IMR-90 (cell line): ENCODE data around the gene GRM8. TPM values are rescaled to one million over a fixed set of nuclear protein-coding genes. Genes with fewer than 3 reads are reported as not detected.

ENCODE experiments used
- ATAC-seq: fragments of 200-7000 bp; cut with Tn5 transposase; 2 replicates; pipeline ENCODE4 v1.9.1; 2020; ENCODE audit warnings: low read depth, mild to moderate bottlenecking, moderate library complexity
- BruUV-seq: library from RNA; stranded (reverse); fragments of 400-500 nt; replicated peaks from 2 replicates; lab custom pipeline; 2021; lab: Mats Ljungman, UMichigan
- CTCF ChIA-PET: fragments of 300-600 bp; formaldehyde crosslinking; extraction: SDS; loops from one replicate; lab custom pipeline; 2021; ENCODE audit warnings: antibody characterized with exemption; lab: Yijun Ruan, JAX
- POLR2A ChIA-PET: fragments of 300-600 bp; sonication (Branson Sonifier 250); formaldehyde crosslinking; loops from one replicate; lab custom pipeline; 2022; ENCODE audit warnings: antibody characterized with exemption; ENCODE audit not compliant: unreplicated experiment; lab: Charles Lee
- DNase-seq: peaks from one replicate; pipeline ENCODE4 v3.0.0; 2013
- H2AFZ ChIP-seq: replicated peaks from 2 replicates; pipeline ENCODE3; 2013; ENCODE audit warnings: low read length, mild to moderate bottlenecking; ENCODE audit not compliant: poor library complexity
- H2AK5ac ChIP-seq: 2 replicates; pipeline ENCODE4 v1.6.1; 2013; ENCODE audit warnings: low read depth, low read length, inconsistent platforms
- H2AK9ac ChIP-seq: replicated peaks from 2 replicates; pipeline ENCODE3; 2013; ENCODE audit warnings: mild to moderate bottlenecking, low read depth, low read length, moderate library complexity; ENCODE audit not compliant: poor library complexity
- H2BK120ac ChIP-seq: 2 replicates; pipeline ENCODE4 v1.6.1; 2013; ENCODE audit warnings: low read depth, low read length, inconsistent platforms
- H2BK15ac ChIP-seq: 3 replicates; pipeline ENCODE4 v1.6.1; 2013; ENCODE audit warnings: low read depth, low read length, inconsistent platforms
- H2BK20ac ChIP-seq: 2 replicates; pipeline ENCODE4 v1.6.1; 2013; ENCODE audit warnings: low read depth, mild to moderate bottlenecking, inconsistent platforms, low read length, moderate library complexity
- H2BK5ac ChIP-seq: 2 replicates; pipeline ENCODE4 v1.6.1; 2013; ENCODE audit warnings: mild to moderate bottlenecking, low read depth, low read length, inconsistent platforms; ENCODE audit not compliant: poor library complexity, severe bottlenecking
- H3K14ac ChIP-seq: replicated peaks from 2 replicates; pipeline ENCODE4 v1.6.1; 2013; ENCODE audit warnings: low read depth, low read length, inconsistent platforms
- H3K18ac ChIP-seq: 2 replicates; pipeline ENCODE4 v1.6.1; 2013; ENCODE audit warnings: low read depth, low read length, control low read depth
- H3K23ac ChIP-seq: 2 replicates; pipeline ENCODE4 v1.6.1; 2013; ENCODE audit warnings: low read depth, low read length, inconsistent platforms
- H3K27ac ChIP-seq: 2 replicates; pipeline ENCODE4 v1.5.1; 2013; ENCODE audit warnings: mild to moderate bottlenecking, control low read depth, low read length; ENCODE audit not compliant: insufficient read depth
- H3K27me3 ChIP-seq: 2 replicates; pipeline ENCODE4 v1.6.1; 2013; ENCODE audit warnings: low read length; ENCODE audit not compliant: control insufficient read depth, insufficient read depth
- H3K36me3 ChIP-seq: 2 replicates; pipeline ENCODE4 v1.6.1; 2013; ENCODE audit warnings: low read length, mixed read lengths; ENCODE audit not compliant: control insufficient read depth, insufficient read depth
- H3K4ac ChIP-seq: 2 replicates; pipeline ENCODE4 v1.6.1; 2013; ENCODE audit warnings: low read depth, low read length, inconsistent platforms
- H3K4me1 ChIP-seq: 2 replicates; pipeline ENCODE4 v1.6.1; 2013; ENCODE audit warnings: low read length, mixed read lengths; ENCODE audit not compliant: control insufficient read depth, insufficient read depth
- H3K4me2 ChIP-seq: 2 replicates; pipeline ENCODE4 v1.6.1; 2013; ENCODE audit warnings: low read depth, mild to moderate bottlenecking, control low read depth, low read length, moderate library complexity
- H3K4me3 ChIP-seq: 2 replicates; pipeline ENCODE4 v1.5.1; 2013; ENCODE audit warnings: low read depth, mild to moderate bottlenecking, control low read depth, low read length, moderate library complexity; ENCODE audit not compliant: insufficient read depth
- H3K56ac ChIP-seq: 2 replicates; pipeline ENCODE4 v1.6.1; 2013; ENCODE audit warnings: low read length, inconsistent platforms; ENCODE audit not compliant: insufficient read depth; ENCODE audit errors: extremely low read depth
- H3K79me1 ChIP-seq, 2 experiments: 2 replicates each; pipeline ENCODE4 v1.6.1; 2013; ENCODE audit warnings: low read length in 2 of 2, inconsistent platforms in 1 of 2, low read depth in 1 of 2
- H3K9ac ChIP-seq: 2 replicates; pipeline ENCODE4 v1.6.1; 2013; ENCODE audit warnings: low read depth, low read length, control low read depth
- H3K9me1 ChIP-seq: 2 replicates; pipeline ENCODE4 v1.6.1; 2013; ENCODE audit warnings: low read length, inconsistent platforms; ENCODE audit not compliant: insufficient read depth
- H3K9me3 ChIP-seq: 2 replicates; pipeline ENCODE4 v1.6.1; 2013; ENCODE audit warnings: low read length; ENCODE audit not compliant: control insufficient read depth, insufficient read depth
- H4K20me1 ChIP-seq: 2 replicates; pipeline ENCODE4 v1.6.1; 2013; ENCODE audit warnings: low read length, inconsistent platforms; ENCODE audit not compliant: insufficient read depth
- H4K5ac ChIP-seq: 2 replicates; pipeline ENCODE4 v1.6.1; 2013; ENCODE audit warnings: mild to moderate bottlenecking, low read depth, low read length, control low read depth
- H4K8ac ChIP-seq, 2 experiments: 2 replicates each; pipeline ENCODE4 v1.6.1; 2013; ENCODE audit warnings: low read depth in 2 of 2, low read length in 2 of 2, control low read depth in 1 of 2, inconsistent platforms in 1 of 2
- H4K91ac ChIP-seq: 2 replicates; pipeline ENCODE4 v1.6.1; 2013; ENCODE audit warnings: low read depth, low read length, inconsistent platforms; ENCODE audit not compliant: insufficient read depth
- CHD1 ChIP-seq: IDR thresholded peaks from 2 replicates; pipeline ENCODE4 v1.6.1; 2012; ENCODE audit warnings: low read depth, low read length, improper control_type of control experiment
- FOS ChIP-seq: fragments of 150-350 bp; IDR thresholded peaks from 2 replicates; pipeline ENCODE4 v1.6.1; 2016; ENCODE audit warnings: low read depth, low read length
- MAFK ChIP-seq: IDR thresholded peaks from 2 replicates; pipeline ENCODE4 v1.6.1; 2012; ENCODE audit warnings: low read depth, low read length, improper control_type of control experiment
- MAZ ChIP-seq: IDR thresholded peaks from 2 replicates; pipeline ENCODE4 v1.6.1; 2012; ENCODE audit warnings: low read depth, mild to moderate bottlenecking, low read length, improper control_type of control experiment, moderate library complexity, borderline replicate concordance
- RAD21 ChIP-seq: IDR thresholded peaks from 2 replicates; pipeline ENCODE4 v1.6.1; 2012; ENCODE audit warnings: low read length, improper control_type of control experiment
- dilution Hi-C: fragments of 300-500 bp; cut with HindIII; formaldehyde crosslinking; loops from one replicate; pipeline ENCODE4 v1.14.3; 2018; ENCODE audit warnings: low sequenced_read_pairs; ENCODE audit not compliant: unreplicated experiment
- in situ Hi-C: fragments of 300-500 bp; cut with MboI; formaldehyde crosslinking; loops from 3 replicates; pipeline ENCODE4 v1.14.3; 2019; ENCODE audit warnings: low sequenced_read_pairs, inconsistent platforms, mixed read lengths
- intact Hi-C: fragments of 100-400 bp; cut with micrococcal nuclease; formaldehyde crosslinking; loops from 2 replicates; pipeline ENCODE4 v1.10.0; 2022
- polyA plus RNA-seq, 3 experiments: library from polyadenylated mRNA; depleted of rRNA; stranded (reverse); fragments of >200 nt; gene quantifications; 2 replicates each; pipeline ENCODE4 v1.2.3, GENCODE V29; 2012; ENCODE audit warnings: low replicate concordance in 1 of 3
- total RNA-seq: library from RNA; depleted of rRNA; stranded (reverse); fragments of >200 nt; gene quantifications from 2 replicates; pipeline ENCODE4 v1.2.3, GENCODE V29; 2012
- TF ChIP-seq, protein P1 (sequence below): conservative IDR thresholded peaks from 2 replicates; pipeline ENCODE4 v1.5.1; 2012; ENCODE audit warnings: mild to moderate bottlenecking, low read depth, low read length, improper control_type of control experiment

Gene GRM8
- total and polyA plus RNA-seq, 2 of the 4 experiments (the other 2 are of a cell fraction): not detected

DNA sequence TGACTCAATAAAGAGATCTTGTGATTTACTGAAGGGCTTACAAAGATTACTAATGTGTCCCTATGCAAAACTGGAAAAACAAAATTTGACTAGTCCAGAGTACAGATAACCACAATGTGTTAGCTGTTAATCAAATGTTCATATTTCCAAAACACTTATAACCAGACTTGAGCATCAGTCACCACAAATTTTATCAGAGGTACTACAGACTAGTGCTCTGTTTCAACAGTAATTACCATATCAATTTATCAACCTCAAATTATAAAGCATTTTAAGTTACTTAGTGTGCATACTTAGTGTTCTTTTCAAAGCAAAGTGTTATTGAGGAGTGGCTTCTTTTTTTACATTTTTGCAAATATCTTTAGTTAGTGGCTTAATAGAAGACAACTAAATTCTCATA lies 765.9 kb downstream of the GRM8 start:
- DNase-seq: no peak
- Histone ChIP-seq H2AK9ac (no peak overlapping the region), H2BK20ac (no peak overlapping the region), H3K4me3 (no peak overlapping the region), H3K18ac (no peak overlapping the region), H3K56ac (no peak overlapping the region), H3K9ac (no peak overlapping the region), H3K14ac (no peak overlapping the region), H4K20me1 (no peaks in the 10 kb centered on the region), H3K9me1 (no peaks in the 10 kb centered on the region), H3K36me3 (no peaks in the 10 kb centered on the region), H3K27ac (no peak overlapping the region), H3K27me3 (no peaks in the 10 kb centered on the region), H3K4ac (no peak overlapping the region), H2BK120ac (no peak overlapping the region), H4K8ac (no peak overlapping the region), H3K23ac (no peak overlapping the region), H2BK5ac (no peak overlapping the region), H3K4me1 (no peaks in the 10 kb centered on the region), H3K79me1 (no peaks in the 10 kb centered on the region), H3K9me3 (peaks cover 7% of the 10 kb centered on the region), H2AFZ (no peak overlapping the region), H2AK5ac (no peak overlapping the region), H3K4me2 (no peak overlapping the region), H2BK15ac (no peak overlapping the region), H4K5ac (no peak overlapping the region), H4K91ac (no peak overlapping the region)
- ChIA-PET POLR2A (no interaction called here), CTCF (no interaction called here)
- TF ChIP-seq CHD1 (no peak), FOS (no peak), MAFK (no peak), RAD21 (no peak), MAZ (no peak)
- TF ChIP-seq, protein P1, sequence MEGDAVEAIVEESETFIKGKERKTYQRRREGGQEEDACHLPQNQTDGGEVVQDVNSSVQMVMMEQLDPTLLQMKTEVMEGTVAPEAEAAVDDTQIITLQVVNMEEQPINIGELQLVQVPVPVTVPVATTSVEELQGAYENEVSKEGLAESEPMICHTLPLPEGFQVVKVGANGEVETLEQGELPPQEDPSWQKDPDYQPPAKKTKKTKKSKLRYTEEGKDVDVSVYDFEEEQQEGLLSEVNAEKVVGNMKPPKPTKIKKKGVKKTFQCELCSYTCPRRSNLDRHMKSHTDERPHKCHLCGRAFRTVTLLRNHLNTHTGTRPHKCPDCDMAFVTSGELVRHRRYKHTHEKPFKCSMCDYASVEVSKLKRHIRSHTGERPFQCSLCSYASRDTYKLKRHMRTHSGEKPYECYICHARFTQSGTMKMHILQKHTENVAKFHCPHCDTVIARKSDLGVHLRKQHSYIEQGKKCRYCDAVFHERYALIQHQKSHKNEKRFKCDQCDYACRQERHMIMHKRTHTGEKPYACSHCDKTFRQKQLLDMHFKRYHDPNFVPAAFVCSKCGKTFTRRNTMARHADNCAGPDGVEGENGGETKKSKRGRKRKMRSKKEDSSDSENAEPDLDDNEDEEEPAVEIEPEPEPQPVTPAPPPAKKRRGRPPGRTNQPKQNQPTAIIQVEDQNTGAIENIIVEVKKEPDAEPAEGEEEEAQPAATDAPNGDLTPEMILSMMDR: no peak
- intact Hi-C loops (no loop called here), dilution Hi-C loops (no loop called here), in situ Hi-C loops (no loop called here)
- BruUV-seq: no TSS peak
- ATAC-seq: no peak
